Measurements from ENCODE around the gene AGAP2. TPM values are rescaled to one million over a fixed set of nuclear protein-coding genes. Genes with fewer than 3 reads are reported as not detected.

The AGAP2 gene
- total RNA-seq, 1 donor from 2014 or later, result 0.29 TPM

DNA sequence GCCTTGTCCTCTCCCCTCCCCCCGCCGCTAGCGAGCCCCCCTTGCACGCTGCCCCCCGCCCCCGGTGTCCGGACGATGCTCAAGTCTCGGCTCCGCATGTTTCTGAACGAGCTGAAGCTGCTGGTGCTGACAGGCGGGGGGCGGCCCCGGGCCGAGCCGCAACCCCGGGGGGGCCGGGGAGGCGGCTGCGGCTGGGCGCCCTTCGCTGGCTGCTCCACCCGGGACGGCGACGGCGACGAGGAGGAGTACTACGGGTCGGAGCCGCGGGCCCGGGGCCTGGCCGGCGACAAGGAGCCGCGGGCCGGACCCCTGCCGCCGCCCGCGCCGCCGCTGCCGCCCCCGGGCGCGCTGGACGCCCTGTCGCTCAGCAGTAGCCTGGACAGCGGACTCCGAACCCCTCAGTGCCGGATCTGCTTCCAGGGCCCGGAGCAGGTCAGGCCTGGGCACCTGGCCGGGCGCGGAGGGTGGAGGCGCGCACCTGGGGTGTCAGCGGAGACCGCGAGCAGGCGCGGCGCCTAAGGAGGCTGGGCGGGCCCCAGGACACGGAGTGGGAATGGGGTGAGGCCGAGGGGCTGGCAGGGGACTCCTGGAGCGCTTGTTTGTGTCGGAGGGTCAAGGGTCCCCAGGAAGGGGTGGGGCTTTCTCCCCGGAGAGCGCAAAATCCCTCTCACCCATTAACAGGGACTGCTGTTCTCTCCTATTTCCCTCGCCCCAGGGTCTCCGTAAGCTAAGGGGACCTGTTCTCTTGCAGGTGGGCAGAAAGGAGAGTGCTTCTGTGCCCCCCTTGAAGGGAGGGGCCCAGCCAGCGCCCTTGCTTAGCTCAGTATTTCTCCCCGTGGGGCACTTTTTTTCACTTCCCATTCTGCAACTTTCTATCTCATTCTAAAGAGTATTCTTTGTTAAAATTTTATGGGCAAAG lies 17.2 kb upstream of the AGAP2 start:
- peaks cover 20% of the 10 kb centered on the region for H3K36me3 Mint-ChIP-seq (ENCODE audit: insufficient read depth)
- no peak for DNase-seq (ENCODE audit: low spot score, unreplicated experiment)
- H3K27me3 Mint-ChIP-seq, result no peaks in the 10 kb centered on the region
- peak overlapping the region; percentile 81 for H3K4me3 Mint-ChIP-seq (ENCODE audit: low read depth)
- TF ChIP-seq, protein P1, sequence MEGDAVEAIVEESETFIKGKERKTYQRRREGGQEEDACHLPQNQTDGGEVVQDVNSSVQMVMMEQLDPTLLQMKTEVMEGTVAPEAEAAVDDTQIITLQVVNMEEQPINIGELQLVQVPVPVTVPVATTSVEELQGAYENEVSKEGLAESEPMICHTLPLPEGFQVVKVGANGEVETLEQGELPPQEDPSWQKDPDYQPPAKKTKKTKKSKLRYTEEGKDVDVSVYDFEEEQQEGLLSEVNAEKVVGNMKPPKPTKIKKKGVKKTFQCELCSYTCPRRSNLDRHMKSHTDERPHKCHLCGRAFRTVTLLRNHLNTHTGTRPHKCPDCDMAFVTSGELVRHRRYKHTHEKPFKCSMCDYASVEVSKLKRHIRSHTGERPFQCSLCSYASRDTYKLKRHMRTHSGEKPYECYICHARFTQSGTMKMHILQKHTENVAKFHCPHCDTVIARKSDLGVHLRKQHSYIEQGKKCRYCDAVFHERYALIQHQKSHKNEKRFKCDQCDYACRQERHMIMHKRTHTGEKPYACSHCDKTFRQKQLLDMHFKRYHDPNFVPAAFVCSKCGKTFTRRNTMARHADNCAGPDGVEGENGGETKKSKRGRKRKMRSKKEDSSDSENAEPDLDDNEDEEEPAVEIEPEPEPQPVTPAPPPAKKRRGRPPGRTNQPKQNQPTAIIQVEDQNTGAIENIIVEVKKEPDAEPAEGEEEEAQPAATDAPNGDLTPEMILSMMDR (IDR thresholded peaks at IDR 0.05; ENCODE audit: unreplicated experiment), result no peak
- peaks cover 36% of the 10 kb centered on the region for H3K4me1 Mint-ChIP-seq (ENCODE audit: low read depth)
- no peaks in the 10 kb centered on the region for H3K9me3 Mint-ChIP-seq (ENCODE audit: low read depth)
- H3K27ac Mint-ChIP-seq, result peak overlapping the region; percentile 90

- peak overlapping the region; percentile 94 for H3K4me3 Mint-ChIP-seq (ENCODE audit: low read depth)
- no peak for DNase-seq (ENCODE audit: low spot score, unreplicated experiment)
- no peaks in the 10 kb centered on the region for H3K9me3 Mint-ChIP-seq (ENCODE audit: low read depth)
- H3K27me3 Mint-ChIP-seq, result no peaks in the 10 kb centered on the region
- H3K27ac Mint-ChIP-seq, result no peak overlapping the region
- peaks cover 36% of the 10 kb centered on the region for H3K4me1 Mint-ChIP-seq (ENCODE audit: low read depth)
- TF ChIP-seq, protein P1 (IDR thresholded peaks at IDR 0.05; ENCODE audit: unreplicated experiment), result no peak
- peaks cover 24% of the 10 kb centered on the region for H3K36me3 Mint-ChIP-seq (ENCODE audit: insufficient read depth)
These were observed 16.6 kb upstream of the AGAP2 start for GRCh38 chr12:57755194-57755453.

GRCh38 chr12:57754411-57755193 lies 16.1 kb upstream of the AGAP2 start, which contains the start of gene MARCHF9:
TSS of gene MARCHF9 (plus strand) at chr12:57755103. CDS start at chr12:57755529, 426 bp downstream.
- TF ChIP-seq, protein P1 (IDR thresholded peaks at IDR 0.05; ENCODE audit: unreplicated experiment), result no peak
- Mint-ChIP-seq H3K4me3 (ENCODE audit: low read depth) (peak within 1 kb of the TSS; percentile 94), H3K27me3 (no peaks in the 10 kb centered on the region), H3K36me3 (ENCODE audit: insufficient read depth) (peaks cover 21% of the 10 kb centered on the region), H3K27ac (peak within 1 kb of the TSS; percentile 96), H3K4me1 (ENCODE audit: low read depth) (peaks cover 36% of the 10 kb centered on the region), H3K9me3 (ENCODE audit: low read depth) (no peaks in the 10 kb centered on the region)
- DNase-seq (ENCODE audit: low spot score, unreplicated experiment), result no peak

DNA sequence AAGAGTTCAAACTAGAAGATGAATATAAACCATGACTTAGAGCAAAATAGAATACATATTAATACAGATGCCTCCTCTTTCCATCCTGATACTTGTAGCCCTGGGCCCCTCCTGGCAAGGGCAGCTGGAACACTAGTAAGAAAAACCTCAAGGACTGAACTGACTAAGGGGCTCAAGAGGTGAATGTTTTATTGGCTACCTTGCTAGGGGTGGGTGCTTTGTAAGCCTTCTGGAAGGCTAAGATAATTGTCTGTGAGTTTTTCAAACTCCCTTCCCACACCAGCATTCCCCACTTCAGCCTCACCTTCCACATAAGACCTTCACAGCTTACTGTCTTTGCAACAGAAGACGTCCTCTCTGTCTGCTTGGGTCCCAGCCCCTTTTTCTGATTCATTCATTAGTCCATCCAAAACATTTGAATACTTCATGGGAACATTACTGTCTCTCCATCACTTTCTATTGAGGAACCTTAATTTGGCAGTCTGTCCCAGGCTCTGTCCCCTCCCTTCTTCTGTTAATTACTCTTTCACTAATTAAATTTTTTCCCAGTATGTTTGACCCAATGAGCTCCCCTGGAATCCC lies 15.3 kb upstream of the AGAP2 start:
- Mint-ChIP-seq H3K27ac (peak overlapping the region; percentile 96), H3K9me3 (ENCODE audit: low read depth) (no peaks in the 10 kb centered on the region), H3K27me3 (no peaks in the 10 kb centered on the region), H3K4me3 (ENCODE audit: low read depth) (peak overlapping the region; percentile 94), H3K4me1 (ENCODE audit: low read depth) (peaks cover 36% of the 10 kb centered on the region), H3K36me3 (ENCODE audit: insufficient read depth) (peaks cover 23% of the 10 kb centered on the region)
- TF ChIP-seq, protein P1 (IDR thresholded peaks at IDR 0.05; ENCODE audit: unreplicated experiment), result no peak
- DNase-seq (ENCODE audit: low spot score, unreplicated experiment), result no peak

GRCh38 chr12:57752668-57753000 lies 14.1 kb upstream of the AGAP2 start:
- Mint-ChIP-seq H3K9me3 (ENCODE audit: low read depth) (no peaks in the 10 kb centered on the region), H3K4me3 (ENCODE audit: low read depth) (peak overlapping the region; percentile 99), H3K27ac (peak overlapping the region; percentile 99), H3K4me1 (ENCODE audit: low read depth) (peaks cover 36% of the 10 kb centered on the region), H3K27me3 (no peaks in the 10 kb centered on the region), H3K36me3 (ENCODE audit: insufficient read depth) (peaks cover 22% of the 10 kb centered on the region)
- no peak for DNase-seq (ENCODE audit: low spot score, unreplicated experiment)
- TF ChIP-seq, protein P1 (IDR thresholded peaks at IDR 0.05; ENCODE audit: unreplicated experiment), result no peak

Data from progenitor cell of endocrine pancreas (in vitro differentiated cells).